MM.1S (cell line): Measurements from ENCODE around the gene KCNIP1.

Experiments
- CTCF ChIP-seq: fragments of 300-600 bp; sonication (generic); IDR thresholded peaks from 2 replicates; pipeline ENCODE4 v1.5.1; 2016; ENCODE audit warnings: antibody characterized with exemption, low read length, mixed read lengths
- EZH2 ChIP-seq: fragments of 300-600 bp; sonication (generic); optimal IDR thresholded peaks from 2 replicates; pipeline ENCODE3; 2017; ENCODE audit warnings: low read depth, mild to moderate bottlenecking, antibody characterized with exemption, low read length, mixed read lengths
- EZH2phosphoT487 ChIP-seq: fragments of 300-600 bp; sonication (generic); IDR thresholded peaks from 2 replicates; pipeline ENCODE4 v1.6.1; 2018; ENCODE audit warnings: antibody characterized with exemption, low read length

GRCh38 chr5:170591054-170591453 is 87.2 kb downstream of the KCNIP1 start:
- TF ChIP-seq CTCF (no peak), EZH2 (no peak), EZH2phosphoT487 (no peak)
